ENCODE measurements around the gene UBE2F. TPM values are rescaled to one million over a fixed set of nuclear protein-coding genes. Genes with fewer than 3 reads are reported as not detected.
A peak's percentile ranks its signal among the peaks of the same experiment; 100 is the strongest.

The UBE2F gene
- total and polyA plus RNA-seq, 9 of the 15 experiments (the other 6 are each of a cell fraction or from before 2014, with no cell fraction given): 18.1 to 88.1 (median 53.0) TPM

DNA sequence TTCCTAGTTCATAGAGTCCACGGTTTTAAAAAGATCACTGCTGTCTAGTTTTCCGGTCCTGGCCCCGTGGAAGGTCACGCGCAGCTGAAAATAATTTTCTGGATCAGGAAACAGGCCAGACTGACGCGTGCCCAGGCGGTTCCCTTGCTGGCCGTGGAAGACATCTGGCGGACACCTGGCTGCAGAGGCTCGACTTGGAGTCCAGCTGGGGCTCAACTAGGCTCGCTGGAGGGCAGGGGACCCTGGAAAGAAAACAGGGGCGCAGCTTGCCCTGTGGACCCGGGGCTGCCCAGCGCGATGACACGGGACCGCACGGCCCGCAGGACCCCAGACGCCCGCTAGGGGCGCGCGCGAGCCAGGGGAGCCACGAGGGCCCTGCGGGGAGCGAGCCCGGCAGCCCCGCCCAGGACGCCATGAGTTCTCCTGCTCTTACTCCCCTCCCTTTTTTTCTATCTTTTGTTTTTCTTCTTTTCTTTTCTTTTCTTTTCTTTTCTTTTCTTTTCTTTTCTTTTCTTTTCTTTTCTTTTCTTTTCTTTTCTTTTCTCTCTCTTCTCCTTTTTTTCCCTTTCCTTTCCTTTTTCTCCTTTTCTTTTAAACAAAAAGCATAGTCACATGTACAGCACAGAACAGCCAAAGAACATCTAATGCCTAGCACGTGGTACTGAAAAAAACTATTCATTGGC is 43.2 kb upstream of the UBE2F start (continued):
- TF ChIP-seq BHLHE40 (IDR thresholded peaks at IDR 0.05; ENCODE audit: low read length) (peak; percentile 67; the same call in 1 of the 2 replicates), E2F3 (CRISPR knock-in tag; IDR thresholded peaks at IDR 0.05) (no peak), GABPA (tag; conservative IDR thresholded peaks at IDR 0.05; ENCODE audit: low read depth) (0 out of 2 replicates have a peak, but pooled peaks have one; percentile 15), CTBP1 (IDR thresholded peaks at IDR 0.05; ENCODE audit: borderline replicate concordance) (peak; percentile 19; the same call in 1 of the 2 replicates), ZBTB33 (CRISPR knock-in tag; IDR thresholded peaks at IDR 0.05) (0 out of 2 replicates have a peak, but pooled peaks have one; percentile 30), HCFC1 (IDR thresholded peaks at IDR 0.05; ENCODE audit: low read depth, low read length) (no peak), ARNT (IDR thresholded peaks at IDR 0.05) (peak in 1 of 2 experiments; percentile 22; a peak in 1 of 4 replicates), BACH1 (tag; IDR thresholded peaks at IDR 0.05) (no peak), ZHX1 (conservative IDR thresholded peaks at IDR 0.05; ENCODE audit: low read length) (0 out of 2 replicates have a peak, but pooled peaks have one; percentile 24), XRCC5 (IDR thresholded peaks at IDR 0.05; ENCODE audit: low read depth, low read length) (0 out of 2 replicates have a peak, but pooled peaks have one; percentile 54), STAT5A (IDR thresholded peaks at IDR 0.05; ENCODE audit: borderline replicate concordance, low read length) (no peak), ZNF395 (CRISPR knock-in tag; IDR thresholded peaks at IDR 0.05) (no peak), HINFP (tag; conservative IDR thresholded peaks at IDR 0.05; ENCODE audit: low read depth) (peak; percentile 55; the same call in 1 of the 2 replicates), NRF1 (conservative IDR thresholded peaks at IDR 0.05 in 1 of 2, IDR thresholded peaks at IDR 0.05 in 1 of 2) (peak; percentile 32 to 41; a peak in 3 of 4 replicates), HLTF (IDR thresholded peaks at IDR 0.05) (no peak)
- TF ChIP-seq, protein P1, sequence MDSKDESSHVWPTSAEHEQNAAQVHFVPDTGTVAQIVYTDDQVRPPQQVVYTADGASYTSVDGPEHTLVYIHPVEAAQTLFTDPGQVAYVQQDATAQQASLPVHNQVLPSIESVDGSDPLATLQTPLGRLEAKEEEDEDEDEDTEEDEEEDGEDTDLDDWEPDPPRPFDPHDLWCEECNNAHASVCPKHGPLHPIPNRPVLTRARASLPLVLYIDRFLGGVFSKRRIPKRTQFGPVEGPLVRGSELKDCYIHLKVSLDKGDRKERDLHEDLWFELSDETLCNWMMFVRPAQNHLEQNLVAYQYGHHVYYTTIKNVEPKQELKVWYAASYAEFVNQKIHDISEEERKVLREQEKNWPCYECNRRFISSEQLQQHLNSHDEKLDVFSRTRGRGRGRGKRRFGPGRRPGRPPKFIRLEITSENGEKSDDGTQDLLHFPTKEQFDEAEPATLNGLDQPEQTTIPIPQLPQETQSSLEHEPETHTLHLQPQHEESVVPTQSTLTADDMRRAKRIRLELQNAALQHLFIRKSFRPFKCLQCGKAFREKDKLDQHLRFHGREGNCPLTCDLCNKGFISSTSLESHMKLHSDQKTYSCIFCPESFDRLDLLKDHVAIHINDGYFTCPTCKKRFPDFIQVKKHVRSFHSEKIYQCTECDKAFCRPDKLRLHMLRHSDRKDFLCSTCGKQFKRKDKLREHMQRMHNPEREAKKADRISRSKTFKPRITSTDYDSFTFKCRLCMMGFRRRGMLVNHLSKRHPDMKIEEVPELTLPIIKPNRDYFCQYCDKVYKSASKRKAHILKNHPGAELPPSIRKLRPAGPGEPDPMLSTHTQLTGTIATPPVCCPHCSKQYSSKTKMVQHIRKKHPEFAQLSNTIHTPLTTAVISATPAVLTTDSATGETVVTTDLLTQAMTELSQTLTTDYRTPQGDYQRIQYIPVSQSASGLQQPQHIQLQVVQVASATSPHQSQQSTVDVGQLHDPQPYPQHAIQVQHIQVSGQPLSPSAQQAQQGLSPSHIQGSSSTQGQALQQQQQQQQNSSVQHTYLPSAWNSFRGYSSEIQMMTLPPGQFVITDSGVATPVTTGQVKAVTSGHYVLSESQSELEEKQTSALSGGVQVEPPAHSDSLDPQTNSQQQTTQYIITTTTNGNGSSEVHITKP (IDR thresholded peaks at IDR 0.05; ENCODE audit: partially characterized antibody): peak; percentile 20

Measured in K562 (cell line).